NCI-H2107 treated with DMSO at 0.1 percent for 48 hours (cell line): Measurements from ENCODE around the gene ANP32B.
"Not testable (repeated sequence)": the region's sequence is repeated elsewhere in the genome, so short reads cannot be mapped to it uniquely, and the experiment has no call there.

Experiments used
- DNase-seq: peaks from one replicate; lab custom pipeline; 2025; ENCODE audit not compliant: unreplicated experiment; lab: John Stamatoyannopoulos, UW

Gene ANP32B

GRCh38 chr9:97962575-97962974 is 20.6 kb upstream of the ANP32B start:
- no peak for DNase-seq

GRCh38 chr9:97963232-97963631 is 19.9 kb upstream of the ANP32B start:
- no peak for DNase-seq

GRCh38 chr9:97964901-97965300 is 18.2 kb upstream of the ANP32B start:
- DNase-seq, result no peak

DNA sequence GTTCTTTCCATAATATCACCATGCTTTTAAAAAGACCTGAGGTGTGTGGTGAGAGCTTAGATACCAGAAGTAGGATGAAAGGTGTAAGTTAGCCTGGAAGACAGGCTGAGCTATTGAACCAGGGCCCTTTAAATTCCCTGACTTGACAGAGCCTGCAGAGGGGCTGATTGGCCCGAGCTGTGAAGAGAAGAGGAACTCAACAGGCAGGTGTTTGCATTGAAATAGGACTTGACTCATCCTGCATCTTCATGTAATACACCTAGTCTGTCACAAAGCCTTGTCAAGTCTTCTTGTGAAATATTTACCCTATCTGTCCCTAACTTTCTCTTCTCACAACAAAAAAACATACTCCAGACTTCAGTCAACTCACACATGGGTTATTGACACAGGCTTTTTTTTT is 16.6 kb upstream of the ANP32B start:
- DNase-seq, result no peak

- no peak for DNase-seq
These were observed 14.1 kb upstream of the ANP32B start for GRCh38 chr9:97969014-97969413.

DNA sequence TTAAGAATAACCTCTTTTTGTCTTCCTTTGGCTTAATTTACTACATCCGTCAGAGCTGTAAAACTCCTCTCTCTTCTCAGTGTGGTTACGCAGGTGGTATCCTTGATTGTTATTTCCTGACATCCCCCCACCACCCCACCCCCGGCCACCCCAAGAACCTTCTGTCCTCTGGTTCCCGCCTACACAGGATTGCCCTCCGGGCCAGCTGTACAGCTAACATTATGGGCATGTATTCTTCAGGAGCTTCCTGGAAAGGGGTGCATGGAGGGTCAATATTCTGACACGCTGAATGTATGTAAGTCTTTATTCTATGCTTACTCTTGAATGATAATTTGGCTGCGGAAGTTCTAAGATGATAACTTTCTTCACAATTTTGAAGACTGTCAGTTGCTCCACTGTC is 13.0 kb upstream of the ANP32B start:
- DNase-seq, result no peak

- no peak for DNase-seq
These were observed 10.4 kb upstream of the ANP32B start for GRCh38 chr9:97972753-97973152.

GRCh38 chr9:97975376-97975775 is 7.8 kb upstream of the ANP32B start:
- DNase-seq, result no peak

DNA sequence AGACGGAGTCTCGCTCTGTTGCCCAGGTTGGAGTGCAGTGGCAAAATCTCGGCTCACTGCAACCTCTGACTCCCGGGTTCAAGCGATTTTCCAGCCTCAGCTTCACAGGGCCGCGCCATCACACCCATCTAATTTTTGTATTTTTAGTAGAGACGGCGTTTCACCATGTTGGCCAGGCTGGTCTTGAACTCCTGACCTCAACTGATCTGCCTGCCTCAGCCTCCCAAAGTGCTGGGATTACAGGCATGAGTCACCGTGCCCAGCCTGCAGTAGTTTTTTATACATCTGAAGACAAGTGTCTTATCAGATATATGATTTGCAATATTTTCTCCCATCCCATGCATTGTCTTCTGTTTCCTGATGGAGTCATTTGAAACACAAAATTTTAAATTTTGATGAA is 6.5 kb upstream of the ANP32B start:
- not testable (repeated sequence) for DNase-seq

DNA sequence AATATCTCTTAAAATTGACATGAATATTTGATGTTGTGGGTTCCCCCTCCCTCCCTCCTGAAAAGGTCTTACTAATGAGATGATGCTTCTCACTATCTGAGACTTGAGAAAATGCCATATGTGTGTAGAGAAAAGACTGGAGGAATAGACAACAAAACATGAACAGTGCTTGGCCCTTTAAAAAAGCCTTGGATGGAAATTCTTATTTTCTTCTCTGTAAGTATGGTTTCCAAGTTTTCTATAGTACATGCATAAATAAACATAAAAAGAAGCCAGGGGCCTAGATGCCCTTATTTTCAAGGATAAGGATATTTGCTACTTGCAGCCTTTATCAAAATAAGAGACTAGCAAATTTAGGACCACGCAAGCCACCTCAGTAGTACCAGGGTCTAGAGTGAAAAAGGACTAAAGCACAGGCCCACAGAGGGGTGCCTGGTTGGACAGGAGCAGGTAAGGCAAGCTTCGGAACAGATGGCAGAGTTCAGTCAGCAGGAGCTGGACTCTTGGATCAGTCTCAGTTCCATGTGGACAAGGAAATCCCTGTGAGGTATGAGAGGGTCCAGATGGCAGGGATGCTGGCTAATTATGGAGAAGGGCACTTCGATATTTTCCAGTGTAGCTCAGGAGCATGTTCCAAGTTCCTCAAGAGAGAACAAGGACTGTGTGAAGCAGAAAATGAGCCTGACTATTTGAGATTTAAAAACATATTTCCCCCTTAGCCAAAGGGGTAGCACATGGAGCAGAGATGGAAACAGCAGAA is 4.6 kb upstream of the ANP32B start:
- no peak for DNase-seq

GRCh38 chr9:97979788-97980478 is 3.2 kb upstream of the ANP32B start:
- DNase-seq, result no peak

GRCh38 chr9:97980479-97980803 is 2.7 kb upstream of the ANP32B start:
- DNase-seq, result no peak

DNA sequence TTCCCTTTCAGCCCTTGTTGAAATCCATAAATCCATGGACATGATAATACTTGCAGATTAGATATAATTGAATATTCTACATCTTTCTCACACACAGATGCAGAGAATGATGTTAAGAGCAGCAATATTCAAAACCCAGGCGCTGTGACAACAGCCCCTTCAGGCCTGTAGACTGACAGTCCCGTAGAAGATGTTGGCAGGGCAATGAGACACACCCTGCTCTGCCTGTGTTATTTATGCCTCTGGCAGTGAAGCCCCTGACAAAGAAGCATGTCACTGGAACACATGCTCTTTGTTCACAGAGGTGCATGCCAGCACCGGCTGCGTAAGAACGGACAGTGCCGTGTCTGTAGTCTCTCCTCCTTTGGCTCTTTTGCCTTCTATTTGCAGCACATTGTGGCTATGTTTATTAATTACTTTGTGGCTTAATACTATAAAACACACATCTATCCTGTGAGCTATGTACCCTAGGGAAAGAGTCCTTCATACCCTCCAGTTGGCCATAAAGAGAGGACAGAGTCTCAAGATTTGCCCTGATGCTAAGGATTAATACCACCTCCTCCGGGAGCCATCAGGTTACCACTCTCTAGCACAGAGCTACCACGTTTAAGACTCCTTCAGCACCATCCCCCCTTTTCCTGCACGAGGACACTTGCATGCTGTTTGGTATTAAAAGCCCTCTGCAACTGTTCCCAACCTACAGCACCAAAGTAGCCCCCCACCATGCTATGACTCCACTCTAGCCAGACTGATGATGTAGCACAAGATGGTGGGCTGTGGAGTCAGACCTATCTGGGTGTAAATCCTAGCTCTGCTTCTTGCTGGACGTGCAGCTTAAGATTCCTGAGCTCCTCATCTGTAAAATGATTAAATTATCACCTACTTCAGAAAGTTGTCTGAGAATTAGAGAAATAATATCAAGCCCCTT is 2.0 kb upstream of the ANP32B start:
- no peak for DNase-seq

DNA sequence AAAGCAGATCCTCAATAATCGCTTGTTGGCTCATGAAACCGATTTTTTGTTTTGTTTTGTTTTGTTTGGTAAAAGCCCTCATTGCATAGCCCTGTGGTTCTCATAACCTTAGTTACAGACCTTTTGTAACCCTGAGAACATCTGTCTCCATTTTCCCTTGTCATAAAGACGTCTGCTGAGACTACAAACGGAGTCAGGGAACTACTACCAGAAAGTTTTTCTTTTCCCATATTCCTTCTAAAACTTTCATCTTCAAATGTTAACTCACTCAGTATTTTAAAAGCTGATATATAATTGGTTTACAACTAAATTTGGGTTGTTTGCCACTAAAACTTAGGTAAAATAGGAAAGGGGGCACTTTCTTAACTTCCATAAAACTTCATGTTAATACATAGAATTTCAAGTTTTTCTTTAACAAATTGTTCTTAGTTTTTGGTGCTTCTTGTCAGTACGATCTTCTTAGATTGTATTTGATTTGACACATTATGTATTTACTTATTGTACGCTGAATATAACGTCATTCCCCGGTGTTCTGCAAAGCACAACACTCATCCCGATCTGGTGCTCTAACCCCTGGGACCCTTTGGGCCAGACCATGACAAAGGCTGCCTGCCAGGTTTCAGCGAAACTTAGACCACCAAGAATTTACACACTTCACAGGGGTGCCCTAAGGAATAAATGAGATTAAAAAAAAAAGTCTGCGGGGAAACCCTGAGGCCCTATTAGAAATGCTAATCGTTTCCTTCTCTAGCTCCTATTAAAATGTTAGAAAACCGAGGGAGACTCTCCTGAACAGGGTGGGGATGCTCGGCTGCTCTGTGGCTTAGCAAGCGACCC is 1.1 kb upstream of the ANP32B start:
- DNase-seq, result no peak

GRCh38 chr9:97983589-97984187 is 547 bp downstream of the ANP32B start:
- no peak for DNase-seq

DNA sequence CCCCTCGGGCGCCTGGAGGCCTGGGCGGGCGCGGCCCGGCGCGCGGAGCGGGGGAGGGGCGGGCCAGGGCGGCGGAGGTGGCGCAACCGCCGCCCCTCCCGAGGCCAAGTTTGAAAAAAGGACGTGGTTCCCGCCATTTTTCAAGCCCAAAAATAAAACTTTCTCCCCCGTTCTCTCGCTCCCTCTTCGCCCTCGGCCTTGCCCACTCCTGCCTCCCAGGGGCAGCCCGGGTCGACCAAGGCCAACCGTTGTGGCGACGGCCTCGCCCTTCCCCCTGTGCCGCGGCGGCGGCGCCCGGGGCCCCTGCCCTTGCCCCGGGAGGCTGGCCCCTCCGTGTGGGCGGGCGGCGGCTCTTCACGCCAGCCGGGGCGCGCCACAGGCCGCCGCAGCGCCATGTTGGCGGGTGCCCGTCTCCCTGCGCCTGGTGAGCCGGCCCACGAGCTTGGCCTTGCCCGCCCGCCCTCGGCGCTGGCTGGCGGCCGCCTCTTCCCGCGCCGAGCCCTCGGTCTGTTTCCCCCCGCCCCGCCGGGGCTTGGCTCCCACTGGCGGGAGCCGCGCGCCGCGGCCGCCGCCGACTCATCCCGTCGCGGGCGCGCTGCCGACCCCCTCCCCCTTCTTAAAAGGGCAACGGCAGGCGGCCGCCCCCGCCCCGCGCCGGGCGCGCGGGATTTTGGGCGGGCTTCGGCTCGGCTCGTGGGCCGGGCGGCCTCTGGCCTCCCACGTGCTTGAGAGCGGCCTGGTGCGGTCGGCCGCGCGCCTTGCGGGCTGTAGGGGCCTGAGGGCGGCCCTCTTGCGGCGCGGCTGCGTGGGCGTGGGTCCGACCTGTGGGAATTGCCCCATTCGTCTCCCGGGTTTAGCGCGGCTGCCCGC is 1.3 kb downstream of the ANP32B start:
- no peak for DNase-seq

GRCh38 chr9:97985058-97985861 is 2.1 kb downstream of the ANP32B start:
- no peak for DNase-seq

DNA sequence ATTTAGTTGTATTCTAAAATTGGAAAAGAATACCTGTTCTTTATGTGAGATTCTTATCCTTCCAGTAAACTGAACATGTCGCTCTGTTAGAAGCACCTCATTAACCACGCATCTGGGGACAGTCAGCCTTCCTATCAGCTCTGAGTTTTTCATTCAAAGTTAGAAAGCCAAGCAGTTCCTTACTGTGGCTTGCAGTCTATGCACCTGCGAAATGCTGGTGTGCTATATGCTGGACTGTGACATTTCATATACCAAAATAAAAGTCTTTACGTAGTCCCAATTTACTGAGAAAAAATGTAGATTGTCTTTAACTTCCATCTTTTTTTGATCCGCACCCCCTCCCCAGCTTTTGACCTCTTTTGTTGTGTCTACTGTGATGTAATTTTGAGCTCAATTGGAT is 4.3 kb downstream of the ANP32B start:
- DNase-seq, result no peak

DNA sequence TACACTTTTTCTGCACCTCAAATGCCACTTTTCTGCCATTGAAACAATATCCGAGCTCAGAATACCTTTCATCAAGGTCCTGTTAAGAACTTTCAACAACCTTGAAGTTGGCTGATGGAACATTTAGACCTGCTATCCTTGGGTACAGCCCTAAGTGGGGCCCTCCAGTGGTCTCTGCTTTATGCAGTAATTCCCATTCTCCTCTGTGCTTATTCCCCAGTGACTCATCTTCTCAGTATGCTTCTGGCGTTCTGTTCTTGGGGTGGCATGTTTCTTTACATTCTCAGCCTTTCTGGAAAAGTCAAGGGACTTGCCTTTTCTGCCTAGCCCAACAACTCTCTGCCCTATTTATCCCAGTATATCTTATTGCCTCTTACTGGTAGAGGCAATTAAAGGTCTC is 7.1 kb downstream of the ANP32B start:
- no peak for DNase-seq
